GM18870 (cell line): ENCODE results near the gene KCNK10.

ENCODE experiments used
- ATAC-seq: cut with Tn5 transposase; IDR thresholded peaks from one replicate; pipeline ENCODE4 v1.9.1; 2021; ENCODE audit warnings: moderate library complexity; ENCODE audit not compliant: unreplicated experiment

KCNK10 gene

DNA sequence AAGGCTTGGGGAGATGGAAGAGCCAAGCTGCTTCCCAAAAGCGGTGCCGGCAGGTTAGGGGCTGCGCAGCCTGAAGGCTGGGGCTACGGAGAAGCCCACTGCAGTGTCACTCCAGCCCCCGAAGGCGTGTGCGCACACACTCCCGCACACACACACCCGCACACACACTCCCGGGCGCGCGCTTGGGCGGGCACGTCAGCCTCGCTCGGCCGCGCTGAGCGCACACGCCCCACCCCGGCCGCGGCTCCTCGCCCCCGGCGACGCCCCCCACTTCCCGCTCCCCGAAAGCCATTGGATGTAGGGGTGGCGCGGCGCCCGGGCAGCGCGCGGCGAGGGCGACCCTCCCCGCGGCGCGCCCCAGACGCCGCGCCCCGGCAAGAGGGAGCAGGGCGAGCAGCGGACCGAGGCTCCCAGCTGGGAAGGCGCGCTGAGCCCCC is at the start of gene KCNK10:
Gene KCNK10 (minus strand): TSS at position 184 of the 437 bp plus-strand sequence. CDS start 471 bp downstream, outside the sequence.
- no peak for ATAC-seq

DNA sequence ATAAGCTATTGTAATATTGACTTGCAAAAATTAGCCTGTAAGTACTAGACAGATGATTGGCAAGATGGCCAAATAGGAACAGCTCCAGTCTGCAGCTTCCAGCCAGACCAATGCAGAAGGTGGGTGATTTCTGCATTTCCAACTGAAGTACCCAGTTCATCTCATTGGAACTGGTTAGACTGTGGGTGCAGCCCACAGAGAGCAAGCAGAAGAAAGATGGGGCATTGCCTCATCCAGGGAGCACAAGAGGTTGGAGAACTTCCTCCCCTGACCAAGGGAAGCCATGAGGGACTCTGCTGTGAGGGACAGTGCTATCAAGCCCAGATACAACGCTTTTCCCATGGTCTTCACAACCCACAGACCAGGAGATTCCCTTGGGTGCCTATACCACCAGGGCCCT is 46.4 kb upstream of the KCNK10 start:
- ATAC-seq, result no peak

GRCh38 chr14:88364710-88365413 is 41.8 kb upstream of the KCNK10 start:
- no peak for ATAC-seq

DNA sequence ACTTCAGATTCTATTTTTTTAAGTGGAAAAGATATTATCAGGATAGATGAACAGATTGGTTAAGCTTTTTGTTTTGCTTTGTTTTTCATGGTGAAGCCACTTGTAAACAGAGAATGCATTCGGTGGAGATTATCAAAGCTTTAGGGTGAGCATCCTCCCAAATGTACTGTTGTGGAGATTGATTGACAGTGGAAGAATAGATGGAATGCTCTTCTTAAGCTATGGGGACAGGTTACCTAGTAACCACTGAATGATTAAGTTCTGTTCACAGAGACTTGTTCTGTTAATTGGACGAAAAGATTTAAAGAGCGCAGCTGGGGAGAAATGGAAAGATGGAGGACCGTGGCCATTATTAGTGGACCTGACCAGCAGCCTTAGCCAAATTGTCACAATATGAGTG is 40.6 kb upstream of the KCNK10 start:
- no peak for ATAC-seq

GRCh38 chr14:88359500-88359899 is 36.4 kb upstream of the KCNK10 start:
- ATAC-seq, result no peak

GRCh38 chr14:88354358-88354757 is 31.3 kb upstream of the KCNK10 start:
- ATAC-seq, result no peak

DNA sequence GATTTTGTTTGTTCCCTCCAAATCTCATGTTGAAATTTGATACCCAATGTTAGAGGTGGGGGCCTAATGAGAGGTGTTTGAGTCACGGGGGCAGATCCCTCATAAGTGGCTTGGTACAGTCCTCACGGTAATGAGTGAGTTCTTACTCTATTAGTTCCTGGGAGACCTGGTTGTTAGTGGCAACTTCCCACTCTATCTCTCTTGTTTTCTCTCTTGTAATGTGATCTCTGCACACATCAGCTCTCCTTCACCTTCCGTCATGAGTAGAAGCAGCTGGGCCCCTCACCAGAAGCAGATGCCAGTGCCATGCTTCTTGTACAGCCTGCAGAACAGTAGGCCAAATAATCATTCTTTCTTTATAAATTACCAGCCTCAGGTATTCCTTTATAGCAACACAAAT is 29.6 kb upstream of the KCNK10 start:
- ATAC-seq, result no peak

- no peak for ATAC-seq
These were observed 29.1 kb upstream of the KCNK10 start for GRCh38 chr14:88351966-88352691.

DNA sequence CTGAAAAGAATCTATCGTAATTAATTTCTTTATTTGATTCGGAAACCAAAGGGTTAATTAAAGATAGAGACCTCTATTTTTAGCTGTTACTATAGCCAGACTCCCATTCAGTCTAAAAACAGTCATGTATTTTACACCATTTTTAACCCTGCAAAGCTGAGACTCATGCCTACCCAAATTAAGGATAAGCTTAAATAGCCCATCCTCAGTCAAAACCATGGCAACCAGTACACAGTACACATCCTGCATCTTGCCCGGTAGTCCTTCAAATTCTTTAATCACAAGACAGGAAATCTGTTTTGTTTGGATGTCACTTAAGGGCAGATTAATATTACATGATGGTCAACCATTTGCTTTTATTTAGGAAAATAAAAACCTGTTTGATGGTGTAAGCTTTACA is 25.5 kb upstream of the KCNK10 start:
- ATAC-seq, result no peak

DNA sequence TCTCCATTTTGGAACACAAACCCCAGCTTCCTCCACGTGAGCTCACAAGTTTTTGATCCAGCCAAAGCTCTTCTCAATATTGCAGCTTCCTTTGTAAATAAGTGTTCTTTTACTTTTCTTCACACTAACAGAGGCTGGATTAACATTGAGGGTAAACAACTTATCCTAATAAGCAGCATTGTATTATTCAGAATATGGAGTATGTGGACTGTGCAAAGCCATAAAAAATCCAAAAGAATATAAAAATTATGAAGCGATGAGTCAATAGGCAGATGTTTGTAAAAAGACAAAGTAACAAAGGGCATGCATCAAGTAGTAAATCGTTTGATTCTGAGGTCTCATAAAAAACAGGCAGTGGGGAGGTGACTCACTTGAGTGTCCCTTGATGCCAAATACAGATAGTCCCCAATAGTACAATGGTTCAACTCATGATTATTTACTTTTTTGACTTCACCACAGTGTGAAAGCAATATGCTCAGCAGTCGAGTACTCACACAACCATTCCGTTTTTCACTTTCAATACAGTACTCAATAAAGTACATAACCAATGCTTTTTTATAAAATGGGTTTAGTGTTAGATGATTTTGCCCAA is 23.1 kb upstream of the KCNK10 start:
- no peak for ATAC-seq

DNA sequence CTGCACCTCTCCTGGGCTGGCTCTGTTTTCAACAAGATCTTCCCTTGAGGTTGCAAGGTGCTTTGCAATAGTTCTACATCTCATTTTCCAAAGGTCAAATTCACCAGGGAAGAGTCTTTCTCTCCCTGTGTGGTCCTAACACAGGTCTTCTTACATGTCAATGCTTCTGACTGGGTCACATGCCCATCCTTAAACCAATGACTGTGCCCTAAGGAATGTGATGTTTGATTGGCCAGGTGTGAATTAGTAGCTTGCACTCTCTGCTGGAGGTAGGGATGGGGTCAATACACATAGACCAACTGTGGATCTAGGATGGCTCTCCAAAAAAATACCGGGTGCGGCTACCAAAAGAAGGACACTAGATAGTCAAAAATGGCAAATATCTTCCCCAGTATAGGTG is 19.9 kb upstream of the KCNK10 start:
- ATAC-seq, result no peak

DNA sequence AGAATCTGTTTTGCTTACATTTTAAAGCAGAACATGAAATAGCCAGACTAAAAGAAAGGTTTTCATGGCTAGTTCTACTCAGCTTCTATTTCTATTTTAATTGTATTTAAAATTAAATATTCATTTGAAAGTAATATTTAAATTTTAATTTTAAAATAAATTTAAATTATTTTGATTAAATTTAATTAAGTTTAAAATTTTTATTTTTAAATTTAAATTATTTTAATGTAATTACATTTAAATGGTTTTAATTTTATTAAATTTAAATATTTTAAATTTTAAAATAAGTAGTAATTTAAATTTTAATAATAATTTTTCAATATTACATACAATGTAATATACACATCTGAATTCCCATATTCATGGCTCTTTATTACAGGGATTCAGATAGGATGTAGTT is 17.3 kb upstream of the KCNK10 start:
- ATAC-seq, result no peak

- ATAC-seq, result no peak
These were observed 10.0 kb upstream of the KCNK10 start for GRCh38 chr14:88333036-88333435.

GRCh38 chr14:88327497-88327896 is 4.4 kb upstream of the KCNK10 start:
- no peak for ATAC-seq

DNA sequence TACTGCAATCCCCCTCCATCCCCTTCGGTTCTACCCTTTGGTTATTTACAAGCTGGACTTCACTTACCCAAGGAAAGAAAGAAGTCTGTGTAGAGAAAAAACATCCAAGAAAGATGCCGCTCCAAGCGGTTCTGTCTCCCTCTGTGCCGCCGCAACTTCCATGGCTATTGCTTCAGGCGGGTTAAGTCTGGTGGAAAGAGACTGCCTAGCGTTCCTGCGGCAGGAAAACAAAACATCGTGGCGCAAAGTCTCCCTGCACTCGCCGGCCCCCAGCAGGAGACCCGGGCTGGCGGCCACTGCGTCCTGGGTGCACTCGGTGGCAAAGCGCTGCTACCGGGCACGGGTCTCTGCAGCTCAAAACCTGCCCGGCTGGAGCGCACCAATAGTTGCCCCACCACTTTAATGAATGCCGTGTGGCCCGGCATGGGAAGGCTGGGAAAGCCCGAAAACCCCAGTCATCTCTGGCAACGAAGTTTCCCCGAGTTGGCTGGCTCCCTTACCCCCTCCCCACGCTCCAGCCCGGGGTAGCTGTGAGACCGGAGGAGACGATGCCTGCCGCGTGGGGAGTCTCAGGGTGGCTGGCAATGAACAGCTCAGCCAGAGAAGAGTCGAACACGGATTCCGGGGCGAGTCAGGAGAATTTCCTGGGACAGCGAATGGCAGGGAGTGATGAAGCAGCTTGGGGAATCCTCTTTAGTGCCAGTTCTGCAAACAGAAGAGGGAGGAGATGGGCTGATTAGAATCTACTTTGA is 3.5 kb upstream of the KCNK10 start:
- no peak for ATAC-seq

GRCh38 chr14:88325883-88326282 is 2.8 kb upstream of the KCNK10 start:
- ATAC-seq, result no peak

- no peak for ATAC-seq
These were observed 1.9 kb upstream of the KCNK10 start for GRCh38 chr14:88324930-88325329.

- ATAC-seq, result no peak
These were observed 1.4 kb upstream of the KCNK10 start for GRCh38 chr14:88324491-88324890.

GRCh38 chr14:88323523-88324199 is 592 bp upstream of the KCNK10 start:
- ATAC-seq, result peak; percentile 64

DNA sequence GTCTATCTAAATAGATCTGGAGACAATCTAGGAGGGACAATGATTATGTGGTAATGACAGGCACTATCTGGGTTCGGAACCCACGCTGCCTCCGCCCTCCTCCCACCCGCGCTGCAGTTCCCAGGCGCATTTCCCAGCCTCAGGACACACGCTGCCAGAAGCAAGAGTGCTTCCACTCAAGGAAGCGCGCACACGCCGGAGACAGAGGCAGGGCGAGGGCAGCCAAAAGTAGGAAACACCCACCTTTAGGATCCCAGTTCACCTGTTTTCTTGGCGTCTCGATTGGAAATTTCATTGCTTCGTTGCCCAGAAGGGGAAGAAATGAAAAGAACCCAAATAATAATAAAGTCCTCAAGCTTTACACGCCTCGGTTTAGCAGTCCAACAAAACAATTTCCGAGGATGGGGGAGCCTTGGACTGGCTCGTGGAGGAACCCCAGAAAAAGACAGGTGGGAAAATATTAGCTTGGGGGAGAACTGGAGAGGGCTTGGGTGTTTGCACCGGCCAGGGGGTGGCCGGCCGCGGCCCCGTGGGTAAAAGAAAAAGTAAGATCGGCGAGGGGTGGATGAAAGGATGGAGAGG is 474 bp downstream of the KCNK10 start:
- ATAC-seq, result no peak
